HL-60 (cell line): ENCODE data around the gene MOGAT1.

Experiments
- DNase-seq, 2 experiments: peaks; one replicate each; pipeline ENCODE4 v3.0.0-alpha.2; 2010 to 2020; ENCODE audit warnings: low read depth in 1 of 2, low spot score in 1 of 2
- H3K27ac ChIP-seq: fragments of 250-450 bp; sonication (Bioruptor Pico); replicated peaks from 2 replicates; pipeline ENCODE4 v1.5.1; 2020; ENCODE audit warnings: mild to moderate bottlenecking, moderate library complexity
- H3K27me3 ChIP-seq: fragments of 250-450 bp; sonication (Bioruptor Pico); 2 replicates; pipeline ENCODE4 v1.5.1; 2021; ENCODE audit warnings: mild to moderate bottlenecking, moderate library complexity; ENCODE audit not compliant: insufficient read depth, poor library complexity, severe bottlenecking
- H3K4me3 ChIP-seq: replicated peaks from 2 replicates; pipeline ENCODE4 v1.5.1; 2011; ENCODE audit warnings: mild to moderate bottlenecking, control low read depth, low read length; ENCODE audit not compliant: insufficient read depth
- CTCF ChIP-seq: IDR thresholded peaks from one replicate; pipeline ENCODE4 v1.5.1; 2011; ENCODE audit warnings: low read length, control low read depth, inconsistent platforms; ENCODE audit not compliant: insufficient read depth
- GABPA ChIP-seq: IDR thresholded peaks from 2 replicates; pipeline ENCODE4 v1.6.1; 2012; ENCODE audit warnings: low read depth
- POLR2AphosphoS5 ChIP-seq: IDR thresholded peaks from 2 replicates; pipeline ENCODE4 v1.6.1; 2012; ENCODE audit warnings: low read depth
- SPI1 ChIP-seq: IDR thresholded peaks from 2 replicates; pipeline ENCODE4 v1.6.1; 2012; ENCODE audit warnings: low read depth, mild to moderate bottlenecking, borderline replicate concordance
- TF ChIP-seq, protein P1 (sequence below): IDR thresholded peaks from 2 replicates; pipeline ENCODE4 v1.6.1; 2012; ENCODE audit warnings: low read depth; ENCODE audit not compliant: insufficient replicate concordance

Gene MOGAT1

GRCh38 chr2:222728621-222729020, 57.2 kb downstream of the MOGAT1 start:
- no peak for DNase-seq
- H3K27me3 ChIP-seq = no peaks in the 10 kb centered on the region
- H3K4me3 ChIP-seq = no peak overlapping the region
- TF ChIP-seq GABPA (no peak), SPI1 (no peak)
- no peak overlapping the region for H3K27ac ChIP-seq

DNA sequence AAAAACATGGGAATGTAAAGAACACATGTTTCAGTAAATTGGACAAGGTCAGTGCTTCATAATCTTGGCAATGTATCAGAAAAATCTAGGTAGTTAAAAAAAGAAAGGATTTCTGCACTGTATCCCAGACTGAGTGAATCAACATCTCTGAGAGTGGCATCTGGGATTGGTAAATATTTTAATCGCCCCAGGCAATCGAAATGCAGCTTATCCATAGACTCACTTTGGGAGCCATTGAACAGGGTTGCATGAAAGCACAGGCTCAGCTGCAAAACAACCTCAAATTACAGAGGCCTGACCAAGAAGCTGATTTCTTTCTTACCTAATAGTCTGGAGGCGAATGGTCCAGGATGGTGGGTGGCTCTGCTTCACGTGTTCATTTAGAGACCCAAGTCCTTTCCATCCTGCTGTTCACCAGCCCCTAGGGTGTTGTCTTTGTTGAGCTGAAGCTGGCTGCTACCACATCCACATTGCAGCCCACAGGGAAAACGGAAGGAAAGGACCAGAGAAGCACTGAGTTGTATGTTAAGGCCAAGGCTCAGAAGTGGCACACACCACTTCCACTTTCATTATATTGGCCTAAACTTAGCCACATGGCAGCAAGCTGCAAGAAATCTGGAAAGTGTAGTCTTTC, 59.0 kb downstream of the MOGAT1 start:
- TF ChIP-seq SPI1 (peak; percentile 77; the same call in 1 of the 2 replicates), CTCF (no peak), POLR2AphosphoS5 (no peak)
- no peak overlapping the region for H3K4me3 ChIP-seq
- DNase-seq = peak in 1 of 2 experiments; percentile 60
- H3K27ac ChIP-seq = no peak overlapping the region
- no peaks in the 10 kb centered on the region for H3K27me3 ChIP-seq

- no peak overlapping the region for H3K4me3 ChIP-seq
- H3K27me3 ChIP-seq = no peaks in the 10 kb centered on the region
- no peak overlapping the region for H3K27ac ChIP-seq
- TF ChIP-seq CTCF (no peak), SPI1 (no peak), GABPA (no peak), POLR2AphosphoS5 (no peak)
- TF ChIP-seq, protein P1, sequence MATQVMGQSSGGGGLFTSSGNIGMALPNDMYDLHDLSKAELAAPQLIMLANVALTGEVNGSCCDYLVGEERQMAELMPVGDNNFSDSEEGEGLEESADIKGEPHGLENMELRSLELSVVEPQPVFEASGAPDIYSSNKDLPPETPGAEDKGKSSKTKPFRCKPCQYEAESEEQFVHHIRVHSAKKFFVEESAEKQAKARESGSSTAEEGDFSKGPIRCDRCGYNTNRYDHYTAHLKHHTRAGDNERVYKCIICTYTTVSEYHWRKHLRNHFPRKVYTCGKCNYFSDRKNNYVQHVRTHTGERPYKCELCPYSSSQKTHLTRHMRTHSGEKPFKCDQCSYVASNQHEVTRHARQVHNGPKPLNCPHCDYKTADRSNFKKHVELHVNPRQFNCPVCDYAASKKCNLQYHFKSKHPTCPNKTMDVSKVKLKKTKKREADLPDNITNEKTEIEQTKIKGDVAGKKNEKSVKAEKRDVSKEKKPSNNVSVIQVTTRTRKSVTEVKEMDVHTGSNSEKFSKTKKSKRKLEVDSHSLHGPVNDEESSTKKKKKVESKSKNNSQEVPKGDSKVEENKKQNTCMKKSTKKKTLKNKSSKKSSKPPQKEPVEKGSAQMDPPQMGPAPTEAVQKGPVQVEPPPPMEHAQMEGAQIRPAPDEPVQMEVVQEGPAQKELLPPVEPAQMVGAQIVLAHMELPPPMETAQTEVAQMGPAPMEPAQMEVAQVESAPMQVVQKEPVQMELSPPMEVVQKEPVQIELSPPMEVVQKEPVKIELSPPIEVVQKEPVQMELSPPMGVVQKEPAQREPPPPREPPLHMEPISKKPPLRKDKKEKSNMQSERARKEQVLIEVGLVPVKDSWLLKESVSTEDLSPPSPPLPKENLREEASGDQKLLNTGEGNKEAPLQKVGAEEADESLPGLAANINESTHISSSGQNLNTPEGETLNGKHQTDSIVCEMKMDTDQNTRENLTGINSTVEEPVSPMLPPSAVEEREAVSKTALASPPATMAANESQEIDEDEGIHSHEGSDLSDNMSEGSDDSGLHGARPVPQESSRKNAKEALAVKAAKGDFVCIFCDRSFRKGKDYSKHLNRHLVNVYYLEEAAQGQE = no peak
- DNase-seq = no peak
Observed at GRCh38 chr2:222731201-222731621, 59.8 kb downstream of the MOGAT1 start.

- no peaks in the 10 kb centered on the region for H3K27me3 ChIP-seq
- H3K4me3 ChIP-seq = no peak overlapping the region
- TF ChIP-seq, protein P1 = no peak
- TF ChIP-seq SPI1 (no peak), GABPA (no peak), POLR2AphosphoS5 (no peak), CTCF (no peak)
- no peak for DNase-seq
- H3K27ac ChIP-seq = no peak overlapping the region
Observed at GRCh38 chr2:222732489-222733178, 61.2 kb downstream of the MOGAT1 start.
